Subcutaneous adipose tissue (tissue), 4 donors: ENCODE results near the gene TGM3. TPM values are rescaled to one million over a fixed set of nuclear protein-coding genes. Genes with fewer than 3 reads are reported as not detected.

ENCODE experiments used
- CTCF ChIP-seq: fragments of 450-650 bp; IDR thresholded peaks from one replicate; pipeline ENCODE4 v1.5.1; 2016; ENCODE audit warnings: low read depth, mild to moderate bottlenecking, control low read depth, antibody characterized with exemption, moderate library complexity
- total RNA-seq, 4 donors: library from RNA; depleted of rRNA; stranded (reverse); fragments of >200 nt; gene quantifications; one replicate each; pipeline ENCODE4 v1.1.0, GENCODE V29; 2016

The TGM3 gene
- total RNA-seq, 4 donors from 2014 or later = 0.19 TPM; not detected in 3

- TF ChIP-seq CTCF = no peak
Measured at GRCh38 chr20:2285613-2286012, 10.2 kb upstream of the TGM3 start.

- no peak for TF ChIP-seq CTCF
Measured at GRCh38 chr20:2287504-2287903, 8.3 kb upstream of the TGM3 start.

- TF ChIP-seq CTCF = no peak
Measured at GRCh38 chr20:2289475-2289874, 6.3 kb upstream of the TGM3 start.

- no peak for TF ChIP-seq CTCF
Measured at GRCh38 chr20:2290486-2290885, 5.3 kb upstream of the TGM3 start.

GRCh38 chr20:2292416-2293110 is 3.2 kb upstream of the TGM3 start:
- TF ChIP-seq CTCF = no peak

GRCh38 chr20:2293486-2293885 is 2.3 kb upstream of the TGM3 start:
- TF ChIP-seq CTCF = no peak

GRCh38 chr20:2293971-2294370 is 1.8 kb upstream of the TGM3 start:
- no peak for TF ChIP-seq CTCF
